SK-N-SH (cell line): ENCODE results near the gene MZF1. TPM values are rescaled to one million over a fixed set of nuclear protein-coding genes. Genes with fewer than 3 reads are reported as not detected.

Experiments used
- CTCF ChIA-PET: fragments of 300-600, 350-600 bp; formaldehyde crosslinking; extraction: SDS; loops from one replicate; lab custom pipeline; 2021; lab: Yijun Ruan, JAX
- POLR2A ChIA-PET: fragments of 350-600 bp; sonication (Branson Sonifier 250); formaldehyde crosslinking; extraction: SDS; loops from one replicate; lab custom pipeline; 2020; ENCODE audit warnings: antibody characterized with exemption, inconsistent platforms; lab: Yijun Ruan, JAX
- DNase-seq: peaks from one replicate; pipeline ENCODE4 v3.0.0; 2012
- H2AFZ ChIP-seq: fragments of 200-600 bp; sonication (generic); 2 replicates; pipeline ENCODE4 v1.8.1; 2016; ENCODE audit warnings: antibody characterized with exemption, mild to moderate bottlenecking, low read depth
- H3F3A ChIP-seq: fragments of 200-600 bp; sonication (generic); replicated peaks from 2 replicates; pipeline ENCODE3; 2016; ENCODE audit warnings: antibody characterized with exemption, mild to moderate bottlenecking; ENCODE audit not compliant: insufficient read depth
- H3K27ac ChIP-seq, 2 experiments: fragments of 200-500 bp in 1 of 2; fragments of 200-600 bp in 1 of 2; sonication (Bioruptor generic) in 1 of 2; sonication (generic), shearing (Covaris generic) in 1 of 2; 2 replicates each; pipeline versions ENCODE4 v1.5.1 to v1.6.1; 2014 to 2016; ENCODE audit warnings: low read depth in 2 of 2, inconsistent platforms in 1 of 2, low read length in 1 of 2, mild to moderate bottlenecking in 1 of 2, mixed read lengths in 1 of 2
- H3K27me3 ChIP-seq: fragments of 200-600 bp; sonication (generic), shearing (Covaris generic); 2 replicates; pipeline ENCODE4 v1.6.1; 2016; ENCODE audit warnings: mixed run types; ENCODE audit not compliant: insufficient read depth
- H3K36me3 ChIP-seq, 2 experiments: fragments of 200-500 bp in 1 of 2; fragments of 200-600 bp in 1 of 2; sonication (Bioruptor generic) in 1 of 2; sonication (generic) in 1 of 2; replicated peaks in 1 of 2; 2 replicates each; pipeline versions ENCODE3 to v1.5.1; 2014 to 2016; ENCODE audit warnings: low read length in 1 of 2, mild to moderate bottlenecking in 1 of 2; ENCODE audit not compliant: insufficient read depth in 2 of 2, control insufficient read depth in 1 of 2
- H3K4me1 ChIP-seq, 2 experiments: fragments of 200-500 bp in 1 of 2; fragments of 200-600 bp in 1 of 2; sonication (Bioruptor generic) in 1 of 2; sonication (generic), shearing (Covaris generic) in 1 of 2; 2 replicates each; pipeline versions ENCODE4 v1.5.1 to v1.6.1; 2014 to 2016; ENCODE audit warnings: low read depth in 1 of 2, low read length in 1 of 2, mixed run types in 1 of 2; ENCODE audit not compliant: insufficient read depth in 2 of 2, control insufficient read depth in 1 of 2
- H3K4me2 ChIP-seq: fragments of 200-600 bp; sonication (generic), shearing (Covaris generic); 2 replicates; pipeline ENCODE4 v1.6.1; 2017; ENCODE audit warnings: mixed run types
- H3K4me3 ChIP-seq, 2 experiments: fragments of 200-500 bp in 1 of 2; fragments of 200-600 bp in 1 of 2; sonication (Bioruptor generic) in 1 of 2; sonication (generic), shearing (Covaris generic) in 1 of 2; 2 replicates each; pipeline versions ENCODE4 v1.5.1 to v1.8.1; 2014 to 2016; ENCODE audit warnings: low read depth in 2 of 2, inconsistent platforms in 1 of 2, low read length in 1 of 2, mild to moderate bottlenecking in 1 of 2, mixed read lengths in 1 of 2, moderate library complexity in 1 of 2
- H3K79me2 ChIP-seq: fragments of 200-600 bp; sonication (generic); 2 replicates; pipeline ENCODE4 v1.8.1; 2017; ENCODE audit warnings: mild to moderate bottlenecking; ENCODE audit not compliant: insufficient read depth
- H3K9ac ChIP-seq: fragments of 200-600 bp; sonication (generic); 2 replicates; pipeline ENCODE4 v1.6.1; 2017; ENCODE audit warnings: mixed run types
- H3K9me2 ChIP-seq: fragments of 200-600 bp; sonication (generic); 2 replicates; pipeline ENCODE4 v1.6.1; 2017; ENCODE audit warnings: mixed run types
- H3K9me3 ChIP-seq: fragments of 200-600 bp; sonication (generic); 2 replicates; pipeline ENCODE4 v1.6.1; 2017; ENCODE audit warnings: mixed run types, mild to moderate bottlenecking, moderate library complexity
- H4K20me1 ChIP-seq: fragments of 200-600 bp; sonication (generic); 2 replicates; pipeline ENCODE4 v1.6.1; 2017; ENCODE audit warnings: mild to moderate bottlenecking, mixed run types; ENCODE audit not compliant: insufficient read depth
- FOXJ3 ChIP-seq: sonication (generic); formaldehyde crosslinking; IDR thresholded peaks from 2 replicates; pipeline ENCODE4 v1.5.1; 2020; ENCODE audit warnings: mild to moderate bottlenecking, missing genetic modification reagents
- GABPA ChIP-seq: IDR thresholded peaks from 2 replicates; pipeline ENCODE4 v1.4.0; 2012; ENCODE audit warnings: low read depth, mild to moderate bottlenecking
- GATA2 ChIP-seq: sonication (generic); formaldehyde crosslinking; IDR thresholded peaks from 2 replicates; pipeline ENCODE4 v1.5.0; 2020; ENCODE audit warnings: mild to moderate bottlenecking, missing genetic modification reagents
- MEF2A ChIP-seq: IDR thresholded peaks from 2 replicates; pipeline ENCODE4 v1.4.0; 2012; ENCODE audit warnings: low read depth, borderline replicate concordance
- POLR2AphosphoS5 ChIP-seq: IDR thresholded peaks from 2 replicates; pipeline ENCODE4 v1.6.1; 2012; ENCODE audit warnings: low read depth, low read length
- USF1 ChIP-seq: IDR thresholded peaks from 2 replicates; pipeline ENCODE4 v1.4.0; 2012; ENCODE audit warnings: low read depth, borderline replicate concordance
- ZBTB33 ChIP-seq: IDR thresholded peaks from 2 replicates; pipeline ENCODE4 v1.4.0; 2012; ENCODE audit warnings: low read depth, borderline replicate concordance
- WGBS: methylation state at CpG from one replicate; pipeline ENCODE4 v1.1.6; 2017; ENCODE audit warnings: low lambda C conversion rate; 5-methylcytosine and 5-hydroxymethylcytosine counted together
- polyA plus RNA-seq, 3 experiments: library from polyadenylated mRNA; depleted of rRNA; stranded (reverse); fragments of >200 nt; gene quantifications; 2 replicates each; pipeline ENCODE4 v1.2.3, GENCODE V29; 2012

Gene MZF1
- polyA plus RNA-seq, 1 of the 3 experiments (the other 2 are of a cell fraction), result 31.8 TPM

GRCh38 chr19:58563034-58563573, 10.0 kb downstream of the MZF1 start (continued):
- no peak for TF ChIP-seq MEF2A
- TF ChIP-seq GABPA, result no peak
- TF ChIP-seq GATA2 (CRISPR knock-in tag), result no peak
- no peak for TF ChIP-seq USF1

- POLR2A ChIA-PET, result interaction anchor here (1.1 to 5.7 kb wide), 6 partner anchors 8 to 43 kb away, joined by 3 to 35 read pairs (median 5); partner anchors contain the start of genes CHMP2A, TRIM28 and ZBTB45
- Histone ChIP-seq H3K9me3 (no peaks in the 10 kb centered on the region), H3K9me2 (no peaks in the 10 kb centered on the region), H3K4me3 (peak overlapping the region in 1 of 2 experiments; percentile 10; a peak in 1 of 4 replicates), H2AFZ (no peak overlapping the region), H3K27me3 (no peaks in the 10 kb centered on the region)
- DNase-seq, result peak; percentile 60
- TF ChIP-seq FOXJ3 (CRISPR knock-in tag) (no peak), ZBTB33 (0 out of 2 replicates have a peak, but pooled peaks have one; percentile 32), POLR2AphosphoS5 (0 out of 2 replicates have a peak, but pooled peaks have one; percentile 2)
- TF ChIP-seq, all 33 proteins: peak for 2
- Histone ChIP-seq H4K20me1 (0 out of 2 replicates have a peak, but pooled peaks cover 5% of the 10 kb centered on the region), H3K4me1 (peaks cover 7 to 43% of the 10 kb centered on the region in 2 experiments; a peak in 3 of 4 replicates), H3F3A (peaks cover 22% of the 10 kb centered on the region), H3K79me2 (peaks cover 13% of the 10 kb centered on the region), H3K4me2 (no peak overlapping the region), H3K9ac (no peak overlapping the region), H3K27ac (peak overlapping the region in 1 of 2 experiments; percentile 78; a peak in 1 of 4 replicates), H3K36me3 (peaks cover 3 to 12% of the 10 kb centered on the region in 2 experiments)
- WGBS, result 56% methylated on average over 32 of the region's 107 CpGs
- CTCF ChIA-PET, result interaction anchor here (0.7 to 1.5 kb wide), 3 partner anchors 17 to 167 kb away, joined by 3 to 9 read pairs (median 3); partner anchors contain the start of genes RNF225 and ZBTB45
Observed at GRCh38 chr19:58562122-58563033, 10.8 kb downstream of the MZF1 start.
